KG1 (cell line): ENCODE data around the gene ASIC2.
"Not testable (repeated sequence)": the region's sequence is repeated elsewhere in the genome, so short reads cannot be mapped to it uniquely, and the experiment has no call there.

Source experiments
- DNase-seq: peaks from one replicate; lab custom pipeline; 2025; lab: John Stamatoyannopoulos, UW

The ASIC2 gene

GRCh38 chr17:33019161-33019890 lies 273.8 kb downstream of the ASIC2 start:
- no peak for DNase-seq

- DNase-seq = no peak
Measured at GRCh38 chr17:33017366-33017765, 275.7 kb downstream of the ASIC2 start.

GRCh38 chr17:33016920-33017319 lies 276.2 kb downstream of the ASIC2 start:
- no peak for DNase-seq

GRCh38 chr17:33015716-33016346 lies 277.3 kb downstream of the ASIC2 start:
- no peak for DNase-seq

- no peak for DNase-seq
Measured at GRCh38 chr17:33014751-33015150, 278.3 kb downstream of the ASIC2 start.

- no peak for DNase-seq
Measured at GRCh38 chr17:33013596-33014375, 279.3 kb downstream of the ASIC2 start.

- DNase-seq = no peak
Measured at GRCh38 chr17:33012522-33013033, 280.5 kb downstream of the ASIC2 start.

GRCh38 chr17:33009636-33010035 lies 283.5 kb downstream of the ASIC2 start:
- no peak for DNase-seq

GRCh38 chr17:33007186-33007585 lies 285.9 kb downstream of the ASIC2 start:
- no peak for DNase-seq

GRCh38 chr17:33002246-33002645 lies 290.8 kb downstream of the ASIC2 start:
- DNase-seq = no peak

GRCh38 chr17:32998887-32999228 lies 294.2 kb downstream of the ASIC2 start:
- no peak for DNase-seq

- DNase-seq = peak; percentile 16
Measured at GRCh38 chr17:32998111-32998886, 294.8 kb downstream of the ASIC2 start.

GRCh38 chr17:32995416-32996045 lies 297.6 kb downstream of the ASIC2 start:
- DNase-seq = no peak

GRCh38 chr17:32993977-32994376 lies 299.1 kb downstream of the ASIC2 start:
- DNase-seq = no peak

GRCh38 chr17:32992321-32993033 lies 300.6 kb downstream of the ASIC2 start:
- DNase-seq = no peak

- DNase-seq = no peak
Measured at GRCh38 chr17:32988481-32989101, 304.5 kb downstream of the ASIC2 start.

GRCh38 chr17:32987868-32988267 lies 305.2 kb downstream of the ASIC2 start:
- not testable (repeated sequence) for DNase-seq

- DNase-seq = not testable (repeated sequence)
Measured at GRCh38 chr17:32987453-32987805, 305.7 kb downstream of the ASIC2 start.

- no peak for DNase-seq
Measured at GRCh38 chr17:32985050-32985756, 307.9 kb downstream of the ASIC2 start.

- not testable (repeated sequence) for DNase-seq
Measured at GRCh38 chr17:32981611-32982010, 311.5 kb downstream of the ASIC2 start.
